Activated CD4-positive, CD25-positive, alpha-beta regulatory T cell treated with anti-CD3 and anti-CD28 coated beads, Interleukin-2, amount 50 U/mL, for 72 hours (primary cell): ENCODE results near the gene VAV2.

Experiments
- DNase-seq: peaks from one replicate; pipeline ENCODE4 v3.0.0; 2021

VAV2 gene

GRCh38 chr9:133848471-133849109, 143.5 kb downstream of the VAV2 start:
- no peak for DNase-seq

DNA sequence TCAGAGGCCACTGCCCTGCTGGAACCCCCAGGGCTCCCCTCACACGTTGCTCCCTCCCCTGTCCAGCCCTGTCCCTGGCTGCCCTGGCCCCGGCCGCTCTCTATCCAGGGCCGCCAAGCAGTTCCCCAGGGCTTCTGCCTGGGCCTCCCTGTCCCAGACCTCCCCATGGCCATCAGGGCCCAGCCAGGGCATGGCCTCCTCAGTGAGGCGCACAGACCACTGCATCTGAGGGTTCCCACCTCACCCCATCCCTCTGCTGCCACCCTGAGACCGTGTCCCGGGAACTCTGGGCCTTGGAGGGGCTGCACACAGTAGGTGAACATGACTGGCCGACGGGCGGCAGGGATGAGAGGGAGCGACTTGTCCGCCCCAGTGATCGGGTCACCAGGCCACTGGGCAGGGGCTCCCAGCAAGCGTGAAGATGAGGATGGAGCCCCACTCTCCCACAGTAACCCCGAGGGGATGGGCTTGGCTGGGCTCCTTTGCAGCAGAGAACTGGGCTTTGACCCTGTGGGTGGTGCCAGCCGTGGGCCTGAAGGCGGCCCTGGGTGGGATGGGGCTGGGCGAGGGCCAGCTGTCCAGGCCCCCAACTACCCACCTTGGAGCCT, 145.5 kb downstream of the VAV2 start:
- no peak for DNase-seq

DNA sequence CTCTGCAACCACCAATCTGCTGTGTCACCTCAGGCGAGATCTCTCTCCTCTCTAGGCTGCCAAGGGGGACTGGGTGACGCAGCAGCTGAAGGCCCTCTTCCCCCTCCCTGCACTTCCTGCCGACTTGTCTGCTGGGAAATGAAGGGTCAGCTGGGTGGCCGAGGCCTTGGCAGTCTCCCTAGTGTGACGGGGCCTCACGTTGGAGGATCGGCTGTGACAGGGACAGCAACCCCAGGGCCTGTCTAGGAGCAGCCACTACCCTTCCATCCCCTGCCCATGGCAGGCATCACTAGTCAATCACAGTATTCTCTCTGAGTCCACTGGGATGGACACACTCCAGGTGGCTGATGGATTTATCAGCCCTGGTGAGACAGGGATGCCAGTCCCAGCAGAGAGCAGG, 146.7 kb downstream of the VAV2 start:
- no peak for DNase-seq

DNA sequence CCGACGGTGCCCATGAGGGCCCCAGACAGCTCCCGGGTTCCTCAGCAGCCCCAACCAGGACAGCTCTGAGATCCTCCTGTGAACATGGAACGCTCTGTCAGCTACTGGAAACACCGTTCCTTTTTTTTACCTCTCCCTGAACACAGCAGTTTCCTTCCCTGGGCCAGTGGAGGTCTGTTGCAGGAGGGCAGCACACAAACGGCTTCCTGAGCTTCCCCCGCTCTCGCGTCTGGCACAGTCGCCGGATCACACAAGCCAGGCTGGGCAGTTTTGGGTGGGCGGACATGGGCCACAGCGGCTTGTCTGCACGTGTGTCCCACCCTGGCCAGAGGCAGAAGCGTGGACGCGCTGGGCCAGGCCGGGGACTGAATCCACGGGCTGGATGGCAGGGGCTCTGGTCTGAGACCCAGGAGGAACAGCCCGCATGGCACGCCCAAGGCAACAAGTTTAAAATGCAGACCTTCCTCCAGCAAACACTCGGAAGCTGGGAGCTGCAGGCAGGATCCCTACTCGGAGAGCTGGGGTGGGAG, 147.2 kb downstream of the VAV2 start:
- DNase-seq = no peak

- no peak for DNase-seq
Measured at GRCh38 chr9:133844398-133844784, 147.7 kb downstream of the VAV2 start.

DNA sequence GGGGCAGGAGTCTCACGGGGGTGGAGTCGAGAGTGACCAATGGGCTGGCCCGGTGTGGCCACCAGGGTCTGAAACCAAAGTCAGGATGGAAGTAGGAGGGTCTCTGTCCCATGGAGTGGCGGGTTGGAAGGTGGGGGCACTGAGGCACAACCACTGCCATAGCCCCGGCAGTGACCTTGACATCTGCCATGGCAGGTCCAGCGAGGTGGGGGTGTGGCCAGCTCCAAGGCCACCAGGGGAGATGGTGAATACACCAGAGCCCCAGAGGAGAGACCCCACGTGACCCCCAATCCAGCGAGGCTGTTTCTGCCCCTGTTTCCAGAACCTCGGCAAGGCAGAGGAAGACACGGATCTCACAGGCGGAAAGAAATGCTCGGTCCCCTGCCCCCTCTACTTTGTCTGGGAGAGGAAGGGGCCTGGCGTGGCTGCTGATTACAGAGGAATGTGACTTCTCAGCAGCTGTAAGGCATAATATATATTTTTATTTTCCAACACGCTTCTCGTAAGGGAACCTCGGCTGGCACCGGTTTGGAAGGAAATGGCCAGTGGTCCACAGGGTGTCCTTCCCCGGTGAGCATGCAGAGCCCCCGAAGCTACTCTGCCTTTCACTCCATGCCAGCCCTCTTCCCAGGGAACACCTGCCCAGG, 148.2 kb downstream of the VAV2 start:
- no peak for DNase-seq

DNA sequence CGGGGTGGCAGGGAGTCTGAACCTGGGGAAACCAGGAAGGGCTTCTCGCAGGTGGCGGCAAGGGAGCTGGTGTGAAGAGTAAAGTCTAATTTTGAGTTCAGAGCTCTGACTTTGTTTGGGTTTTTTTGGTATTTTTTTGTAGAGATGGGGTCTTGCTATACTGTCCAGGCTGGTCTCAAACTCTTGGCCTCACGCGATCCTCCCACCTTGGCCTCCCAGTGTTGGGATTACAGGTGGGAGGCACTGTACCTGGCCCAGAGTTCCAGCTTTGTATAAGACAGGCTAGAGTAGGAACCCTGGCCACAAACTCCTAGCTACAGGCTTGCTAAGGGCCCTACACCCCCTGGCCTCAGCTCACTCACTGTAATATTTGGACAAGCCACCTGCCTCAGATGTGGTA, 148.9 kb downstream of the VAV2 start:
- DNase-seq = no peak

DNA sequence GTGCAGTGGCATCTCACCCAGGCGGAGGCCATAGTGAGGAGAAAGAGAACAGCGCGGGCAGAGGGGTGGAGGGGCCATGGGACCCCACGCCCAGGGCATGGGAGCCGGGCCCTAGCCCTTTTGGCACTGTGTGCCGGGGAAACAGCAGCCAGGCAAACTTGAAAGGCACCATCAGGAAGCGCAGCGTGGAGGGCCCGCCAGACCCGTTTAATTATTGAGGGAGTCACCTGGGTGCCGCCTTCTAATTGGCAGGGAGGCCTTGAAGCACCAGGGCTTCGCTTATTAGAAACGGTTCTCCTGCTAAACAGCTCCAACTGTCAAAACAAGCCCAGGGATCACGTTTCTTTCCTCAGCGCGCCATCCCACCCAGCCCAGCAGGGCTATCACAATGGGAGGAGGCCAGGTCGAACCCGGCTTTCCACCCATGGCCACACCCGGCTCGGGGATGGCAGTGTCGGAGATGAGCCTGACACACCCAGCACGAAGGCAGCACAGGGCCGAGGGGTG, 149.3 kb downstream of the VAV2 start:
- no peak for DNase-seq

- DNase-seq = no peak
Measured at GRCh38 chr9:133842174-133842573, 149.9 kb downstream of the VAV2 start.

- no peak for DNase-seq
Measured at GRCh38 chr9:133841167-133841812, 150.8 kb downstream of the VAV2 start.

- no peak for DNase-seq
Measured at GRCh38 chr9:133839822-133840329, 152.2 kb downstream of the VAV2 start.

DNA sequence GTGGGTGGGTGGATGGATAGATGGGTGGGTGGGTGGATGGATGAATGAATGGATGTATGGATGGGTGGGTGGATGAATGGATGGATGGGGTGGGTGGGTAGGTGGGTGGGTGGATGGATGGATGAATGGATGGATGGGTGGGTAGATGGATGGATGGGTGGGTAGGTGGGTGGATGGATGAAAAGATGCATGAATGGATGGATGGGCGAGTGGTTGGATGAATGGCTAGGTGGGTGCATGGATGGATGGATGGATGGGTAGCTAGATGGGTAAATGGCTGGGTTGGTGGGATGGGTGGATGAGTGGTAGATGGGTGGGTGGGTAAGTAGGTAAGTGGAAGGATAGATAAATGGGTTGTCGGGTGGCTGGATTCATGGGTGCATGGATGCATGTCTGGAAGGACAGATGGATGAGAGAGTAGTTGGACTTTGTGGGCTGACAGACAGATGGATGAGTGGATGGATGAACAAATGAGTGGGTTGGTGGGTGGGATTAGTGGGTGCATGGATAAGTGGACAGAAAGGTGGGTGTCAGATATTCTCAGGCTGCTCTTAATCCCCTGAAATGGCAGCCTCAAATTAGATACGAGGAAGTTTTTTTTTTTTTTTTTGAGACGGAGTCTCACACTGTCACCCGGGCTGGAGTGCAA, 153.1 kb downstream of the VAV2 start:
- DNase-seq = no peak

DNA sequence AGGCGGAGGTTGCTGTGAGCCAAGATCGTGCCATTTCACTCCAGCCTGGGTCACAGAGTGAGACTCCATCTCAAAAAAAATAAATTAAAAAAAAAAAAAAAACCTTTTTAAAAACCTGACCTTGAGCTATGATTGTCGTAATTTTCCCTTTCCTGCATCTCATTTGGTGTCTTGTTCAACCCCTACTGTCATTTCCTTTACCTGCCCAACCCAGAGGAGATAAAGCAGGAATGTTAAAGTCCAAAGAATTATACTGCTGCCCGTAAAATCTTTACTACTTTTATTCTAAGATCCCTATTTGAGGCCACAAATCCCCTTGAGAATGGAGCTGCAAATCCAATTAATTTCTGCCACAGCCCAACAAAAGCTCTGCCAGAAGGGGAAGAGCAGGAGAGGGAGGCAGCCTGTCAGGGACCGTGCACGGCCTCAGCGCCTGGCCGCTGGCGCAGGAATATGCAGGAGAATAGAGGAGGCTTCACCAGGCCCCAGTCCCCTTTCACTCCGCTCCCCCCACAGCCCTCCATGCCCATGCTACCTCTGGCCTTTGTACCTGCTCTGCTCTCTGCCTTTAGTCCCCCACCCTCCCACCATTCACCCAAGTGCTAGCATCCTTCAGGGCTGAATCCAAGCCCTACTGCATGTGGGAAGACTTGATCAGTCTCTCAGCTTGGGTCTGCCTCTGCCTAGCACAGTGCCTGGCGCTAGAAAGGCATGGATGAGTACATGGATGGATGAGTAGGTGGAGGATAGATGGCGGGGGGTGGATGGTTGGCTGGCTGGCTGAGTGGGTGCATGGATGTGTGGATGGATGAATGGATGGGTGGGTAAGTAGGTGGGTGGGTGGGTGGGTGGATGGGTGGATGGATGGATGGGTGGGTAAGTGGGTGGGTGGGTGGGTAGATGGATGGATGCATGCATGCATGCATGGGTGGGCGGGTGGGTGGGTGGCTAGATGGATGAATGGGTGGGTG, 154.2 kb downstream of the VAV2 start:
- no peak for DNase-seq

GRCh38 chr9:133836818-133837217, 155.3 kb downstream of the VAV2 start:
- DNase-seq = no peak

- no peak for DNase-seq
Measured at GRCh38 chr9:133836001-133836758, 155.9 kb downstream of the VAV2 start.

GRCh38 chr9:133835262-133835901, 156.7 kb downstream of the VAV2 start:
- no peak for DNase-seq

GRCh38 chr9:133834080-133834976, 157.8 kb downstream of the VAV2 start:
- DNase-seq = no peak

DNA sequence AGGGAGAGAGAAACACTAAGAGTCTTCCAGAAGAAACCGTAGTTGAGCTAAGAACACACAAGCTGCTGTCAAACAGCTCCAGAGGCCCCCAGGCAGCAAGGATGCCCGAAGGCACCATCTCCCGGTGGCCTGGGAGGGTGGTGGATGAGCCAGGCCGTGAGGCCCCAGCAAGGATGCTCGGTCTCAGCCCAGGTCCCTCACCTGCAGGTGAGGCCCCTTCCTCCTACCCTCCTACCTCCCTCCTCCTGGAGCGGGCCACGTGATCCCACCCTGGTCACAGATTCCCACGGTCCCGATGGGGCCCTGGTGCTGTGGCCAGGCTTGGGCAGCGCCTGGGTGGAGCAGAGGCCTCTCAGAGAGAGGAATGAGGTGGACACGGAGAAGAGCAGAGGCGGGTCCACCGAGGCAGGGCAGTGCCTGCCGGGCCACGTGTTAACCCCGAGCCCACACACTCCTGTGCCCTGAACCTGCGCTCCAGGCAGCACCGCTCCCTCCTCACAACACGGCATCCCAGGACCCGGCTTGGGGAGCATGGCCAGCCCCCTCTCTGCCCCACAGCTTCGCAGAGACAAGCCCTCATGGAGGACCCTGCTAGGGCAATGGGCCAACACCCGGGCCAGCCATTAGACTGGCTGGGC, 158.6 kb downstream of the VAV2 start:
- no peak for DNase-seq

DNA sequence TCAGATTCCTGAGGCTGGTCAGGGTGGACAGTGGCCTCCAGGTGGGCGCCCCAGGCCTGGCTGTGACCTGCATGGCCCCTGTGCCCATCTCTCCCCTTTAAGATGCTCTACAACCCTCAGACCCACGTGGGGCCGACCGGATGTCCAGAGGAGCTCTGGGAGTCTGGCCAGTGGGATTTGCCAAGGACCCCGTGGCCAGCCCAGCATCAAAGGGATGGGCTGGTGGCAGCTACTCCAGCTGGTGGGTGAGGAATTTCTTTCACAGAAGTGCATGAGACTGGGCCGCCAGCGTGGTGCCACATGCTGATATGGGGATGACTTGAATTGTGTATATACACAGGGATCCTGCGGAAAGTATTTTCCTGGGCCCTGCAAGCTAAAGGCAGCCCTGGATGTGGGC, 159.2 kb downstream of the VAV2 start:
- no peak for DNase-seq
